GM19468 (cell line): Measurements from ENCODE around the gene PCED1B.

Source experiments
- ATAC-seq: cut with Tn5 transposase; IDR thresholded peaks from one replicate; pipeline ENCODE4 v1.9.1; 2021; ENCODE audit warnings: mild to moderate bottlenecking, moderate library complexity, moderate number of reproducible peaks; ENCODE audit not compliant: unreplicated experiment; ENCODE audit errors: extremely low read depth

PCED1B gene

GRCh38 chr12:47223848-47224213 lies 144.4 kb downstream of the PCED1B start:
- ATAC-seq, result no peak

- ATAC-seq, result no peak
Observed at GRCh38 chr12:47224563-47225133, 145.2 kb downstream of the PCED1B start.

- no peak for ATAC-seq
Observed at GRCh38 chr12:47225356-47225755, 145.9 kb downstream of the PCED1B start.

- ATAC-seq, result no peak
Observed at GRCh38 chr12:47226199-47226598, 146.8 kb downstream of the PCED1B start.

- ATAC-seq, result no peak
Observed at GRCh38 chr12:47228802-47229201, 149.4 kb downstream of the PCED1B start.

GRCh38 chr12:47231456-47231855 lies 152.0 kb downstream of the PCED1B start:
- no peak for ATAC-seq

GRCh38 chr12:47234576-47235141 lies 155.2 kb downstream of the PCED1B start:
- ATAC-seq, result no peak

GRCh38 chr12:47235258-47236040 lies 156.0 kb downstream of the PCED1B start:
- ATAC-seq, result no peak

GRCh38 chr12:47236109-47236714 lies 156.8 kb downstream of the PCED1B start:
- no peak for ATAC-seq

- ATAC-seq, result no peak
Observed at GRCh38 chr12:47237751-47238211, 158.4 kb downstream of the PCED1B start.

GRCh38 chr12:47238669-47239114 lies 159.3 kb downstream of the PCED1B start:
- no peak for ATAC-seq

GRCh38 chr12:47242426-47242825 lies 163.0 kb downstream of the PCED1B start:
- no peak for ATAC-seq

GRCh38 chr12:47244835-47245234 lies 165.4 kb downstream of the PCED1B start:
- no peak for ATAC-seq

- no peak for ATAC-seq
Observed at GRCh38 chr12:47245623-47246022, 166.2 kb downstream of the PCED1B start.

- ATAC-seq, result no peak
Observed at GRCh38 chr12:47247418-47247817, 168.0 kb downstream of the PCED1B start.

- no peak for ATAC-seq
Observed at GRCh38 chr12:47249082-47249481, 169.7 kb downstream of the PCED1B start.

GRCh38 chr12:47249719-47250357 lies 170.4 kb downstream of the PCED1B start:
- ATAC-seq, result no peak

GRCh38 chr12:47251919-47252318 lies 172.5 kb downstream of the PCED1B start:
- ATAC-seq, result no peak

GRCh38 chr12:47264951-47265350 lies 185.5 kb downstream of the PCED1B start:
- no peak for ATAC-seq

- no peak for ATAC-seq
Observed at GRCh38 chr12:47265391-47265790, 186.0 kb downstream of the PCED1B start.

GRCh38 chr12:47267571-47267970 lies 188.2 kb downstream of the PCED1B start:
- no peak for ATAC-seq
